HEK293 (cell line): Measurements from ENCODE around the gene ATP8A2.

Experiments used
- BCL11B ChIP-seq: fragments of 450-650 bp; formaldehyde crosslinking; IDR thresholded peaks from 2 replicates; pipeline ENCODE4 v1.5.1; 2016; ENCODE audit warnings: low read depth, missing biosample characterization, missing genetic modification characterization
- SCRT2 ChIP-seq: fragments of 450-650 bp; formaldehyde crosslinking; IDR thresholded peaks from 2 replicates; pipeline ENCODE4 v1.5.1; 2016; ENCODE audit warnings: missing biosample characterization, missing genetic modification characterization
- ZBTB7A ChIP-seq: fragments of 450-650 bp; formaldehyde crosslinking; IDR thresholded peaks from 2 replicates; pipeline ENCODE4 v1.5.1; 2016; ENCODE audit warnings: low read depth, missing biosample characterization, missing genetic modification characterization
- ZBTB8A ChIP-seq: fragments of 450-650 bp; formaldehyde crosslinking; IDR thresholded peaks from 2 replicates; pipeline ENCODE4 v1.5.1; 2016; ENCODE audit warnings: missing biosample characterization, missing genetic modification characterization
- ZNF274 ChIP-seq, 2 experiments: fragments of 200-500 bp in 1 of 2; fragments of 450-650 bp in 1 of 2; sonication (Bioruptor generic) in 1 of 2; formaldehyde crosslinking in 1 of 2; IDR thresholded peaks; 2 replicates each; pipeline versions ENCODE4 v1.5.1 to v1.6.1; 2014 to 2016; ENCODE audit warnings: borderline replicate concordance in 1 of 2, inconsistent platforms in 1 of 2, low read length in 1 of 2, missing biosample characterization in 1 of 2, missing genetic modification characterization in 1 of 2
- ZNF350 ChIP-seq: fragments of 450-650 bp; formaldehyde crosslinking; IDR thresholded peaks from 2 replicates; pipeline ENCODE4 v1.5.0; 2017; ENCODE audit warnings: missing biosample characterization, mild to moderate bottlenecking, missing genetic modification characterization
- ZNF555 ChIP-seq: fragments of 450-650 bp; formaldehyde crosslinking; conservative IDR thresholded peaks from 2 replicates; pipeline ENCODE4 v1.5.1; 2017; ENCODE audit warnings: missing biosample characterization, mild to moderate bottlenecking, missing genetic modification characterization, inconsistent platforms
- ZSCAN5A ChIP-seq: fragments of 450-650 bp; formaldehyde crosslinking; IDR thresholded peaks from 2 replicates; pipeline ENCODE4 v1.5.1; 2016; ENCODE audit warnings: missing biosample characterization, missing genetic modification characterization
- TF ChIP-seq, protein P1 (sequence below): fragments of 450-650 bp; formaldehyde crosslinking; IDR thresholded peaks from 2 replicates; pipeline ENCODE4 v1.5.1; 2016; ENCODE audit warnings: missing biosample characterization, missing genetic modification characterization
- TF ChIP-seq, protein P2 (sequence below): fragments of 450-650 bp; formaldehyde crosslinking; IDR thresholded peaks from 2 replicates; pipeline ENCODE4 v1.5.1; 2016; ENCODE audit warnings: missing biosample characterization, missing genetic modification characterization
- TF ChIP-seq, protein P3 (sequence below): fragments of 450-650 bp; formaldehyde crosslinking; IDR thresholded peaks from 2 replicates; pipeline ENCODE4 v1.5.1; 2017; ENCODE audit warnings: missing biosample characterization, missing genetic modification characterization

GRCh38 chr13:25654322-25654721 lies 282.5 kb downstream of the ATP8A2 start:
- TF ChIP-seq ZNF555 (tag by site-specific recombination) (no peak), ZSCAN5A (tag by site-specific recombination) (no peak), ZNF350 (tag by site-specific recombination) (no peak), SCRT2 (tag by site-specific recombination) (no peak), ZNF274 (IDR thresholded peaks at IDR 0.05; ENCODE audit: low read length) (no peak), ZNF274 (tag by site-specific recombination; IDR thresholded peaks at IDR 0.05; ENCODE audit: borderline replicate concordance) (no peak), BCL11B (tag by site-specific recombination) (no peak), ZBTB7A (tag by site-specific recombination) (no peak), ZBTB8A (tag by site-specific recombination) (no peak)
- TF ChIP-seq, protein P1, sequence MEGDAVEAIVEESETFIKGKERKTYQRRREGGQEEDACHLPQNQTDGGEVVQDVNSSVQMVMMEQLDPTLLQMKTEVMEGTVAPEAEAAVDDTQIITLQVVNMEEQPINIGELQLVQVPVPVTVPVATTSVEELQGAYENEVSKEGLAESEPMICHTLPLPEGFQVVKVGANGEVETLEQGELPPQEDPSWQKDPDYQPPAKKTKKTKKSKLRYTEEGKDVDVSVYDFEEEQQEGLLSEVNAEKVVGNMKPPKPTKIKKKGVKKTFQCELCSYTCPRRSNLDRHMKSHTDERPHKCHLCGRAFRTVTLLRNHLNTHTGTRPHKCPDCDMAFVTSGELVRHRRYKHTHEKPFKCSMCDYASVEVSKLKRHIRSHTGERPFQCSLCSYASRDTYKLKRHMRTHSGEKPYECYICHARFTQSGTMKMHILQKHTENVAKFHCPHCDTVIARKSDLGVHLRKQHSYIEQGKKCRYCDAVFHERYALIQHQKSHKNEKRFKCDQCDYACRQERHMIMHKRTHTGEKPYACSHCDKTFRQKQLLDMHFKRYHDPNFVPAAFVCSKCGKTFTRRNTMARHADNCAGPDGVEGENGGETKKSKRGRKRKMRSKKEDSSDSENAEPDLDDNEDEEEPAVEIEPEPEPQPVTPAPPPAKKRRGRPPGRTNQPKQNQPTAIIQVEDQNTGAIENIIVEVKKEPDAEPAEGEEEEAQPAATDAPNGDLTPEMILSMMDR (tag by site-specific recombination): no peak
- TF ChIP-seq, protein P2, sequence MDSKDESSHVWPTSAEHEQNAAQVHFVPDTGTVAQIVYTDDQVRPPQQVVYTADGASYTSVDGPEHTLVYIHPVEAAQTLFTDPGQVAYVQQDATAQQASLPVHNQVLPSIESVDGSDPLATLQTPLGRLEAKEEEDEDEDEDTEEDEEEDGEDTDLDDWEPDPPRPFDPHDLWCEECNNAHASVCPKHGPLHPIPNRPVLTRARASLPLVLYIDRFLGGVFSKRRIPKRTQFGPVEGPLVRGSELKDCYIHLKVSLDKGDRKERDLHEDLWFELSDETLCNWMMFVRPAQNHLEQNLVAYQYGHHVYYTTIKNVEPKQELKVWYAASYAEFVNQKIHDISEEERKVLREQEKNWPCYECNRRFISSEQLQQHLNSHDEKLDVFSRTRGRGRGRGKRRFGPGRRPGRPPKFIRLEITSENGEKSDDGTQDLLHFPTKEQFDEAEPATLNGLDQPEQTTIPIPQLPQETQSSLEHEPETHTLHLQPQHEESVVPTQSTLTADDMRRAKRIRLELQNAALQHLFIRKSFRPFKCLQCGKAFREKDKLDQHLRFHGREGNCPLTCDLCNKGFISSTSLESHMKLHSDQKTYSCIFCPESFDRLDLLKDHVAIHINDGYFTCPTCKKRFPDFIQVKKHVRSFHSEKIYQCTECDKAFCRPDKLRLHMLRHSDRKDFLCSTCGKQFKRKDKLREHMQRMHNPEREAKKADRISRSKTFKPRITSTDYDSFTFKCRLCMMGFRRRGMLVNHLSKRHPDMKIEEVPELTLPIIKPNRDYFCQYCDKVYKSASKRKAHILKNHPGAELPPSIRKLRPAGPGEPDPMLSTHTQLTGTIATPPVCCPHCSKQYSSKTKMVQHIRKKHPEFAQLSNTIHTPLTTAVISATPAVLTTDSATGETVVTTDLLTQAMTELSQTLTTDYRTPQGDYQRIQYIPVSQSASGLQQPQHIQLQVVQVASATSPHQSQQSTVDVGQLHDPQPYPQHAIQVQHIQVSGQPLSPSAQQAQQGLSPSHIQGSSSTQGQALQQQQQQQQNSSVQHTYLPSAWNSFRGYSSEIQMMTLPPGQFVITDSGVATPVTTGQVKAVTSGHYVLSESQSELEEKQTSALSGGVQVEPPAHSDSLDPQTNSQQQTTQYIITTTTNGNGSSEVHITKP (tag by site-specific recombination): no peak
- TF ChIP-seq, protein P3, sequence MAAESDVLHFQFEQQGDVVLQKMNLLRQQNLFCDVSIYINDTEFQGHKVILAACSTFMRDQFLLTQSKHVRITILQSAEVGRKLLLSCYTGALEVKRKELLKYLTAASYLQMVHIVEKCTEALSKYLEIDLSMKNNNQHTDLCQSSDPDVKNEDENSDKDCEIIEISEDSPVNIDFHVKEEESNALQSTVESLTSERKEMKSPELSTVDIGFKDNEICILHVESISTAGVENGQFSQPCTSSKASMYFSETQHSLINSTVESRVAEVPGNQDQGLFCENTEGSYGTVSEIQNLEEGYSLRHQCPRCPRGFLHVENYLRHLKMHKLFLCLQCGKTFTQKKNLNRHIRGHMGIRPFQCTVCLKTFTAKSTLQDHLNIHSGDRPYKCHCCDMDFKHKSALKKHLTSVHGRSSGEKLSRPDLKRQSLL (tag by site-specific recombination): no peak
